HG02798 (cell line): ENCODE results near the gene TRIM47.
"Not testable (repeated sequence)": the region's sequence is repeated elsewhere in the genome, so short reads cannot be mapped to it uniquely, and the experiment has no call there.

Source experiments
- ATAC-seq: cut with Tn5 transposase; IDR thresholded peaks from one replicate; pipeline ENCODE4 v1.9.1; 2021; ENCODE audit warnings: mild to moderate bottlenecking; ENCODE audit not compliant: unreplicated experiment, poor library complexity

TRIM47 gene

DNA sequence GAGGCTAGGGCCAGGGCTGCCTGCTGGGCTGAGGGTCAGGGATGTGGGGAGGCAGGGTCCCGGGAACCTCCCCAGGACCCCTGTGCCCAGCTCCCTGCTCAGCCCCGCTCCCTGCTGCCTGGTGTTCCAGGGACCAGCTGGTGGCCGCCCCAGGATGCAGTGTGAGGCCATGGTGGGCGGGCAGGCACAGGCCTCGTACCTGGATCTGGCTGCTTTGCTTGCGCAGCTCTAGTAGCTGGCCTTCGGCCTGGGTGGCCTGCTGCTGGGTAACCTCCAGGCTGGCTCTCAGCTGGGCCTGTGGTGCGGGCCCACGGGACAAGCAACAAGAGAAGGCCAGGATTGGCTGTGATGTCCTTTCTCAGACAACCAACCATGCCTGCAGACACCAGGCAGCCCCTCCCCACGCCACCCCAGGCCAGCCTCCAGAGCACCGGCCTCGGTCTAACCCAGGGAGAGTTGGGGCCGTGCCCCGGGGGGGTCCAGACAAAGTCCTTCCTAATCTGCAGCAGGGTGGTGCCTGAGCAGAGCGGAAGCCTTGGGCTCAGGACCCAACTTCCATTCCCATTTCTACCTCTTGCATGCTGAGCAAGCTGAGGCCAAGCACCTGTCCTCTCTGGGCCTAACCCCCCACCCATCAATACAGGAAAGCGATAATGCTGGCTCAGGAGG lies 14.3 kb upstream of the TRIM47 start:
- ATAC-seq: no peak

DNA sequence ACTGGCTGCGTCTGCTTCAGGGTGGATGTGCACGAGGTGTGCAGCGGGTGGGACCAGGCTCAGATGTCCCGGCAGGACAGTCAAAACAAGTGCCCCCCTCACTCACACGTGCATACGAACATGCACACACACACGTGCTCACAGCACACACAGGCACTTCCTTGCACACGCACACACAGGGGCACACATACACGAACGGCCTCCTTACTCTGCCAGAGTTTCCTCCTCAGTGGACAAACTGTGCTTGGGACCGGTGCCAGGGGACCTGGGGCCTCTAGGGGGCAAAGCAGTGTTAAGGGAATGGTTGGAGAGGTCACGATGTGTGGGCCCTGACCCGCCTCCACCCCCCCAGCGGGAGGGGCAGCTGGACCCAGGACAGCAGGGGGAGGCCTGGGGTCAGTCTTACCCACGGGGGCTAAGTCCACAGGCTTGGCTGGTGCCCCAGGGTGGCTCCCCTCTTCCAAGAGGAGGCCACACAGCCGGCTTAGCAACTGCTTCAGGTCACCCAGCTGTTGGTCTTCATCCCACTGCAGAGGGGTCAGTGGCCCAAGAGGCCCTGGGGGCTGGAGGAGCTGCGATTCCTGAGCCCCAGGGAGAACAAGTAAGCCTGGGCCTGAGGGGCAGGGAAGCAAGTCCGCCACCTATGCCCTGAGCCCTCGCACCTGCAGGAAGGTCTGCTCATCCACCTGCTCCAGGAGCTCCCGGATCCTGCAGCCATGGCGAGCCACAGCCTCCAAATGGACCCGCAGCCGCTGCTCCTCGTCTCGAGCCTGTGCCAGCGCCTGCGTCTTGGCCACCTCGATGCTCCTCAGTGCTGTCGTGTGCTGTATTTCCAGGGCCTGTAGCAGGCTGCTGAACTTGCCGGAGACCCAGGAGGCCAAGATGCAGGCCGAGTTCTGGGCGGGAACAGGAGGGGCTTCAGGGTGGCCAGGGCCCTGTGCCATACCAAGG lies 13.5 kb upstream of the TRIM47 start:
- ATAC-seq: no peak

DNA sequence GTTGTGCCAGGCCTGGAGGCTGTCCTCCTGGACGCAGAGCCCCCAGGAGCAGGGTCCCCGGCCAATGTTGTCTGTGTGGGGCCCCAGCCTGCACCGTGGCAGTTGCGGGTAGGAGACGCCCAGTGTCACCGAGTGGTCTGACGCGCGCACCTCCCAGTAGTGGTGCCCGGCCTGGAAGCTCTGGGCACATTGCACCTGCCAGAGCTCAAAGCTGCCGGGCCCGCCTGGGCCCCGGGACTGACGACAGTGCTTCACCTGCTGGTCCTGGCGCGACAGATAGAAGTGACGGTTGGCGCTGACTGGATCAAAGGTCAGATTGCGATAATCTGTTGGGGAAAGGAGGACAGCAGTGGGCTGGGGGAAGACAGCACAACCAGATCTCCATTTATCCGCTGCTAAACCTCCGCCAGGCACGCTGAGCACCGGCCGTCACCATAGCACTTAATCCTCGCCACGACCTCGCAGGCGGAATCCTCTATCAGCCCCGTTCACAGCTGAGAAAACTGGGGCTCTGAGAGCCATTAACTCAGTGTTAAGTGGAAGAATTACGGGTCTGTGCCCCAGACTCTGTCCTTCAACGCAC lies 12.7 kb upstream of the TRIM47 start:
- no peak for ATAC-seq

DNA sequence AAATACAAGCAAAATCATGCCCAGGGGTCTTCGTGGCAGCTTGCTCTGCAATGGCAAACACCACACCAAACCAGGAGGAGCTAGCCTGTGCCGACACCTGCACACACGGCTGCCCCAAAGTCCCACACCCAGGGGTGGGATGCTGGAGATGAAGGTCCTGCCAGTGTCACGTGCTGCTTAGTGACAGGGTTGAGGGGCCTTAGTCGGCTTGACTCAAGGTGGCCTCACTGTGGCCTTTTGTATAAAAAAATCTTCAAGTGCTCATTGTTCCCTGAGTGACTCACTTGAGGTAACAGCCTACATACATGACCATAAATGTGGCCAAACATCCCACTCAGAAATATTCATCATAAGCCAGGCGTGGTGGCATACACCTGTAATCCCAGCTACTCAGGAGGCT lies 11.1 kb upstream of the TRIM47 start:
- ATAC-seq: no peak

DNA sequence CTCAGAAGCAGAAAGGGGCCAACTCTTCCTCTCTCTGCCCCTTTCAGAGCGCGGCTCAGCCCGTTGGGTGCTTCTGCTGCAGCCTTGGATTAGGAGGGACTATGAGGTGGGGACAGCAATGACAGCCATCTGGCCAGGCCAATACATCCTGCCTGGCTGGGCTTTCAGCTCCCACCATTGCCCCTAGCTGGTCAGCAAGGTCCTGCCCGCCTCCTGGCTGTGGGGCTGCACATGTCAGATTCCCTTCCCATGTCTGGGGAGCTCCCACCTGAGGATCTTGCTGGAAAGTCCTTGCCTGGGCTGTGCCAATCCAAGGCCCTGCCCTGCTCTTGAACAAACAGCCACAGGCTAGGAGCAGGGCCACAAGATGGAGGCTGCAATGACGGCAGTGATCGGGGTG lies 10.1 kb upstream of the TRIM47 start:
- ATAC-seq: no peak

DNA sequence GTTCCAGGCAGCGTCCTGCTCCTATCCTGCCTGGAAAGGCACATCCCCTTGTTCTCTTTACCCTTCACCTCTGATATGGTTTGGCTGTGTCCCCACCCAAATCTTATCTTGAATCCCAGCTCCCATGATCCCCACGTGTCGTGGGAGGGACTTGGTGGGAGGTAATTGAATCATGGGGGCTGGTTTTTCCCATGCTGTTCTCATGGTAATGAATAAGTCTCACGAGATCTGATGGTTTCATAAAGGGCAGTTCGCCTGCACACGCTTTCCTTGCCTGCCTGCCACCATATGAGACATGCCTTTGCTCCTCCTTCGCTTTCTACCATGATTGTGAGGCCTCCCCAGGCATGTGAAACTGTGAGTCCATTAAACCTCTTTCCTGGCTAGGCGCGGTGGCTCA lies 7.5 kb upstream of the TRIM47 start:
- not testable (repeated sequence) for ATAC-seq

DNA sequence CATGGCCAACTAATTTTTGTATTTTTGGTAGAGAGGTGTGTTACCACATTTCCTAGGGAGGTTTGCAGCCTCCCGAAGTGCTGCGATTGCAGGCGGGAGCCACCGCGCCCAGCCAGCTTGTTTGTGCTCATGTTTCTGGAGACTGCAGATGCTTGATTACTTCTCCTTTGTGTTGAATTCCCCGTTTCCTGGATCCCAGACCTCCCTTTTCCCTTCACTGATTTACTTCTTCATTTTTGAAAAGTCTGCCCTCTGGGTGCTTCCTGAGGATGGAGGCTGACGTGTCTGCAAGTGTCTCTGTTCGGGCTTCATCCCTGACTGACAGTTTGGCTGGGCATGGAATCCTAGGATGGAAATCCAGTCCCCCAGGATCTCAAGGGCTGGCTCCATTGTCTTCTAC lies 7.0 kb upstream of the TRIM47 start:
- ATAC-seq: no peak

DNA sequence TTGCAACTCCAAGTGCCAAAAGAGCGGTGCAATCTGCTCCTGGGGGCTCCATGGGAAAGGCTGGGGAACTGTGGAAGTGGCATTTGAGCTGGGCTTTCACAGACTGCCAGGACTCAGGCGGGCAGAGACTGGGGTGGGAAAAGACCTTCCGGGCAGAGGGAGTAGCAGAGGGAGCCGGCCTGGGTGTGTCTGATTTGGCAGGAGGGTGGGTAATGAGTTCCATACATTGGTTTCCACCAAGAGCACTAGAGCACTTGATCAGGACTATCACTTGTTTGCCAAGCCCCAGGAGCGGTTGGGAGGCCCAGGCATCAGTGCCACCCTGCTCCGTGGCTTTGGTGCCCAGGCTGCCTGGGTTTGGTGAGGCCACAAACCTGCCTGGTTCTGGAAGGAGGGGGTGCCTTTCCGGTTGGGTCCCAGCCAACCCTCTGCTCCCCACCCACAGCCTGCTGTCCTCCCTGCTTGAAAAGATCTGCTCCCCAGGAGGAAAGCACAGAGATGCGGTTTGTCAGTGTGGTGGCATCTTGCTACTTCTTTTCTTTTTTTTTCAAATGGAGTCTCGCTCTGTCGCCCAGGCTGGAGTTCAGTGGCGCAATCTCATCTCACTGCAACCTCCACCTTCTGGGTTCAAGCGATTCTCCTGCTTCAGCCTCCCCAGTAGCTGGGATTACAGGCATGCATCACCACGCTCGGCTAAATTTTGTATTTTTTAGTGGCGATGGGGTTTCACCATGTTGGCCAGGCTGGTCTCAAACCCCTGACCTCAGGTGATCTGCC lies 3.5 kb upstream of the TRIM47 start:
- ATAC-seq: no peak

DNA sequence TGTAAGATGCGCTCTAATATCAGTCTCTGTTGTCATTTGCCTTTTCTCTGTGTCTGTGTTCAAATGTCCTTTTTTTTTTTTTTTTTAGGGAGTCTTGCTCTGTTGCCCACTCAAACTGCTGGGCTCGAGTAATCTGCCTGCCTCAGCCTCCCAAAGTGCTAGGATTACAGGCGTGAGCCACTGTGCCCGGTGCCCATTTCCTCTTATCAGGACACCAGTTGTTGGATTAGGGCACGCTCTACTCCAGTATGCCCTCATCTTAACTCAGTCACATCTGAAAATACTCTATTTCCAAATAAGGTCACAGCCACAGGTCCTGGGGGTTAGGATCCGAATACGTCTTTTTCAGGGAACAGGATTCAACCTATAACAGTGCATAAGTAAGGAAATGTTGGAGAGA lies 1.9 kb upstream of the TRIM47 start:
- ATAC-seq: no peak

DNA sequence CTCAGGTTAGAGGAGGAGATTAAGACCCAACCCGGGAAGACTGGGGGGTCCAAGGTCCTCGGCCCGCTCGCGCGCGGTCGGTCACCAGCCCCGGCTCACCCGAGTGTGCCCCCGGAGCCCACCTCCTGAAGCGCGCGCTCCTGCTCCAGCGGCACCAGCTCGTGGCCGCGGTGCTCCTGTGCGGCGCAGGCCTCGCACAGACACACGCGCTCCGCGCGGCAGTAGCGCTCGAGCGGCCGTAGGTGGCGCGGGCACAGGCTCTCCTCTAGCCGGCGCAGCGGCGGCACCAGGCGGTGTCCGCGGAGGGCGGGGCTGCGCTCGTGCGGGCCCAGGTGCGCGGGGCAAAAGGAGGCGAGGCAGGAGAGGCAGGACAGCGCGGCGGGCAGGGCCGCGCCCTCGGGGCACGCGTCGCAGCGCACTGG lies 618 bp downstream of the TRIM47 start:
- ATAC-seq: peak; percentile 70

DNA sequence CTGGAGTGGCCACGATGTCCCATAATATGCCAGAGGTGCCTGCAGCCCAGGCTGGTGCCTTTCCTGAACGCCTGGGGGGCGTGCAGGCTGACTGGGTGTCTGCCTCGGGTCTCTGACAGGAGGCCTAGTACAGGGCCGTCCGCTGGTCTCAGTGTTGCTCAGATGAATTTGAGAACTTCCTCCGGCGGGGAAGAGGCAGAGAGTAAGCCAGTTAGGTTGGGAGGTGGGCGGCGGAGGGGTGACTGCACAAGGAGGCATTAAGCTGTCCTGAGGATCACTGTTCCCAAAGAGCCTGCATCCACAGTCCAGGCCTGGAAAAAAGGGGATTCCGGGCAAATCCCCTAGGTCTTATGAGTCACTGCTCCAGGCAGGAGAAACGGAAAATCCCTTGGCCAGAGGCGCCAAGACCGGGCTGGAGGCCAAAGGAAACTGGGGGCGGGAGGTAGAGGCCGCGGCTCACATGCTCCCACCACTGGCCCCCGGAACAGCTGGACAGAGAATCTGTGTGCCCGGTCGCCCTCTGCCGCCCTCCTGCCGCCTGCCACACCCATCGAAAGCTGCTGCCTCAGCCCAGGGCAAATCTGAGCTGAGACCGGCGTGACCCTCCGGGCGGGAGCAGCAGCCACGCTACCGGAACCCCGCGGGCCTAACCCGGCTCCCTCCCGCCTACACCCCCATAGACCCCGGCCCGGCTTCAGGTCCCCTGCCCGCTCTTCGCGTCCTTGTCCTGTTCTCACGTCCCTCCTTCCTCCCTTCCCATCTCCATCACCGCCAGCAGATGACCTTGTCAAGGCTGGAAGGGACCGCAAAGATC lies 1.2 kb downstream of the TRIM47 start:
- ATAC-seq: no peak

DNA sequence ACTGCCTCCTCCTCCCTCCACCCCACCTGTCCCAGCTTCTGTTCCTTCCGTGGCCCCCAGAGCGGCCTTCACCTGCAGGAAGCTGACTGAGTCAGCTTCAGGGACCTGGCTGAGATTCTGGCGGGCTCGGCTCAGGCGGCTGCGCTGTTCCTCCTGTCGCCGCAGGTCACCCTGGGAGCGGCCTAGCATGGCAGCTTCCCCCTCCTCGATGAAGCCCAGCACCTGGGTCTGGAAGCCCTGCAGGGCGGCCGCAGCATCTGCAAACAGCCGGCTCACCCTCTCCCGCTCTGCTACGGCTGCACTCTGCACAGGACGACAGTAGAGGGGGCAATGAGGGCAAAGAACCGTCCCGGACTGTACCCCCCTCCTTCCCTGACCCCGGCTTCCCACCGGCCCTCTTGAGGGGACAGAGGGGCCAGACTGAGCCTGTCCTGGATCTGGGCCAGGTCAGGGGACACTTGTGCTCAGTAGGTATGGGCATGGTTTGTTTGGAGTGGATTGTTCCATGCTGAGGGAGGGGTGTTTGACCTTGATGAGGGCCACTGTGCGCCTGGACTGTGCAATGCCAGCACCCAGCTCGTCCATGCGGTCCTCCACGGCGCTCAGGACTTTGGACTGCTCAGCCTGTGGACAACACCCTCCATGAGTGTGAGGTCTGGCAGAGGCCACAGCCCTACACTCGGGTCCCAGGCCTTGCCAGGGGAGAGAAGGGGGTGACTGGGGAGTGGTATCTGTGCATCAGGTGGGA lies 2.0 kb downstream of the TRIM47 start:
- no peak for ATAC-seq

DNA sequence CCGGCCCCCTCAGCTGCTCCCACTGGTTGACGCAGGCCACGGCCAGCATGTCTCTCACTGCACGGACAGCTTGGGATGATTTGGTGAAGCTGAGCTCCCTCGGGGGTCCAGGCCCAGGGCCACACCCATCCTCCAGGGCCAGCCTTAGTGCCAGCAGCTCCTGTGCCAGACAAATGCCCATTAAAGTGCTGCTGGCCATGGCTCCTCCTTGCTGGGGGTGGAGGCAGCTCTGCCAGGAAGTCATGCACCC lies 2.5 kb downstream of the TRIM47 start:
- no peak for ATAC-seq

DNA sequence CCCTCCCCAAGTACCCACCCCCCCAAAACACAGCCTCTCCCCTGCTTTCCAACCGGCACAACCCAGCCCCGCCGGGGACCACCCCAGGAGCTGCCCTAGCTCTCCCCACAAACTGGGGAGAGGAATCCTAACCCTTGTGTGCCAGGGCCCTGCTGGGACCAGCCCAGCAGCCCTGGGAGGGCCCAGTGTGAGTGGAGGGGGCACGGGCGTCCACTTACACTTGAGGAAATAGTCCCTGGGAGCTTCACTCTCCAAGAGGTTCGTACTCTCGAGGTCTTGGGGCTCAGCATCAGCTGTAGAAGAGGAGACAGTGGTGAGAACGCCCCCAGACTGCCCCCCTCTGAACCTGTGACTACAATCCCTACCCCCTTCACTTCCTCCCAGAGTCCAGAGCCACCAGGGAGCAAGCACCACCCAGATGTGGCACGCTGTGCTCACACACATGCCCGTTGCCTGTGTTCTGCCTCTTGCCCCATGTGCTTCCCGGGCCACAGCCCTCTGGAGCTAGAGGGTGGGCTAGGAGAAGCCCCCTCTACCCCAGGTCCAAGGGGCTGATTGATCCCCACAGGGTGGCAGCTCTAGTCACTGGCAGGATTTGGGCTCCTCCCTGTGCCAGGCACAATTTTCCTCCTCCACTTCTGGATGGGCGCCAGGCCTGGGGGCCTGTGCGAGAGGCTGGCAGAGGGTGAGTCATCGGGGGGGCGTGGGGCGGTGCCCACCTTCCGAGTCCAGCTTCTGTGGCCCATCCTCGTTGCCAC lies 3.0 kb downstream of the TRIM47 start:
- ATAC-seq: no peak

DNA sequence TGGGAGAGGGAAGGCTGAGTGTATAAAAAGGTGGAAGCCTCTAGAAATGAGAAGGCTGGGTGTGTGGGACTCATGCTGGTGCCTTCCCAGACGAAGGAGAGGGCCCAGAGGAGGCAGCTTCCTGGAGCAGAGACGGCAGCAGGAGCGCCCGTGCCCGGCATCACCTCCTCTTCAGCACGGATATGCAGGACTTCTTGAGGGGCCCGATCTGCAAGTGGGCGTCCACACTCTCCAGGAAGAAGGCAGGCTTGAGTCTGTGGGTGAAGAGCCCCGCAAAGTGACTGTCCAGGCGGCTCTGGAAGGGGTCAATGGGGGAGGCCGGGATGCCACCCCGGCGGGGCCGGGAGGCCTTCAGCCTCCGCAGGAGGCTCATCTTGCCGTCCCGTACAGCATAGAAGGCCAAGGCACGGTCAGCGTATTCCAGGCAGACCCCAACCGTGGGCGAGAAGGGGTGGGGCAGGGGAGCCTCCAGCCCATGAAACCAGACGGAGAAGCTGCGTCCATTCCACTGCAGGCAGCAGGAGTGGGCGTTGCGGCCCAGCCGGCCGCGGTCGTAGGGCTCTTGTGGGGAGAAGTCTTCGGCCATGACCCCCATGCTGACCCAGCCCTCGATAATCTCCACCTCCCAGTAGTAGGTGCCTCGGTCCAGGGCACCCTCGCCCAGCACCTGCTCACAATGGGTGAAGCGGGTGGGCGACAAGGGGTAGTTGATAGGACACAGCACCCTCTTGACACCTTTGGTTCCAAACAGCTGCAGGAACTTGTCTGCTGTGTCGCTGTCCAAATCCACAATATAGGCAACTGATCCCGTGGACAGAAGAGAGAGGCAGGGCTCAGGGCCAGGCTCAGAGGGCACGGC lies 3.8 kb downstream of the TRIM47 start:
- no peak for ATAC-seq

DNA sequence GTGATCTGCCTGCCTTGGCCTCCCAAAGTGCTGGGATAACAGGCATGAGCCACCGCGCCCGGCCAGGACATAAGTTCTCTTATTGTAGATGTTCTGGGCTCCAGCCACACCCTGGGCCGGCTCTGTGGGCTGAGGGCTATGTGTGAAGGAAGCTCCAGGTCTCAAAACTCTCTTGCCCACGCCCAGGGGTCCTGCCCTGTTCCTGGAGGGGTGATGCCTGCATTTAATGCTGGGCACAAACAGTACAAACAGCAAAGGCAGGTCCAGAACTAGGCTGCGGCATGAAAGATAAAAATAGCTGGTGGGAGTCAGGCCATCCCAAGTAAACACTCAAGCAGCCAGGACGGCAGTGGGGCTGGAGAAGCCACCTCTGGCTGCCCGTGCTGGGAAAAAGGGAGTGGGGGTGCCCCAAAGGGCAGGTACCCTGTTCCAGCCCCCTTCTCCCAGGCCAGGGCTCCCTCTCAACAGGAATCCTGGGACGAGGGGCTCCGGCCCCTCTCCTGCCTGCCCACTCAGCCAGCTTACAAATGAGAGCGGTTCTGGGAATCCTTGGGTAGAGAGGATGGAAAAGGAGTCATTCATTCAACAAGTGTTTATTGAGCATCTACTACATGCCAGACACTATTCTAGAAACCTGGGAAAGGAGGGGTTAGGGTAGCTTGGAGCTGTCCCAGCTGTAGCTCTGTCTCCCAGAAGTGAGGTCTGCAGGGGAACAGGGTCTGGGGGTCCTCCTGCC lies 4.6 kb downstream of the TRIM47 start:
- ATAC-seq: no peak
